SJSA1 (cell line): Measurements from ENCODE around the gene ABHD2. TPM values are rescaled to one million over a fixed set of nuclear protein-coding genes. Genes with fewer than 3 reads are reported as not detected.
"Not testable (repeated sequence)": the region's sequence is repeated elsewhere in the genome, so short reads cannot be mapped to it uniquely, and the experiment has no call there.

ENCODE experiments used
- DNase-seq, 2 experiments: peaks; one replicate each; pipeline ENCODE4 v3.0.0-alpha.2; 2015 to 2020; ENCODE audit warnings: low spot score in 2 of 2, low read depth in 1 of 2
- H3K27ac ChIP-seq: fragments of 250-450 bp; sonication (Bioruptor Pico); 2 replicates; pipeline ENCODE4 v1.5.1; 2020; ENCODE audit warnings: mild to moderate bottlenecking, moderate library complexity
- H3K27me3 ChIP-seq: fragments of 250-450 bp; sonication (Bioruptor Pico); replicated peaks from 2 replicates; pipeline ENCODE4 v1.5.1; 2020; ENCODE audit warnings: mild to moderate bottlenecking, moderate library complexity
- H3K36me3 ChIP-seq: fragments of 250-450 bp; sonication (Bioruptor Pico); 2 replicates; pipeline ENCODE4 v1.5.1; 2020; ENCODE audit warnings: mild to moderate bottlenecking
- H3K4me1 ChIP-seq: fragments of 250-450 bp; sonication (Bioruptor Pico); replicated peaks from 2 replicates; pipeline ENCODE4 v1.6.1; 2021; ENCODE audit warnings: mild to moderate bottlenecking
- H3K4me3 ChIP-seq: fragments of 250-450 bp; sonication (Bioruptor Pico); 2 replicates; pipeline ENCODE4 v1.5.1; 2020; ENCODE audit warnings: mild to moderate bottlenecking
- H3K9me3 ChIP-seq: fragments of 250-450 bp; sonication (Bioruptor Pico); replicated peaks from 2 replicates; pipeline ENCODE4 v1.5.1; 2020; ENCODE audit warnings: mild to moderate bottlenecking
- total RNA-seq: library from RNA; depleted of rRNA; stranded (reverse); fragments of >200 nt; shearing (Covaris generic); gene quantifications from 2 replicates; pipeline ENCODE4 v1.2.3, GENCODE V29; 2014

Gene ABHD2
- total RNA-seq, 1 experiment from 2014 or later = 32.6 TPM

- H3K9me3 ChIP-seq = no peaks in the 10 kb centered on the region
- no peak overlapping the region for H3K27ac ChIP-seq
- no peaks in the 10 kb centered on the region for H3K27me3 ChIP-seq
- H3K4me1 ChIP-seq = no peaks in the 10 kb centered on the region; the same call in 1 of the 2 replicates
- DNase-seq = no peak
- H3K4me3 ChIP-seq = no peak overlapping the region
- peaks cover 42% of the 10 kb centered on the region for H3K36me3 ChIP-seq
These were observed 37.0 kb downstream of the ABHD2 start for GRCh38 chr15:89125088-89125826.

GRCh38 chr15:89126009-89126408 lies 37.8 kb downstream of the ABHD2 start:
- Histone ChIP-seq H3K27ac (no peak overlapping the region), H3K36me3 (peaks cover 35% of the 10 kb centered on the region), H3K4me3 (no peak overlapping the region), H3K27me3 (no peaks in the 10 kb centered on the region), H3K9me3 (no peaks in the 10 kb centered on the region), H3K4me1 (no peaks in the 10 kb centered on the region; the same call in 1 of the 2 replicates)
- DNase-seq = no peak

GRCh38 chr15:89127054-89127702 lies 38.9 kb downstream of the ABHD2 start:
- no peaks in the 10 kb centered on the region for H3K9me3 ChIP-seq
- peaks cover 35% of the 10 kb centered on the region for H3K36me3 ChIP-seq
- H3K4me1 ChIP-seq = no peaks in the 10 kb centered on the region; the same call in 1 of the 2 replicates
- DNase-seq = no peak
- no peak overlapping the region for H3K4me3 ChIP-seq
- H3K27me3 ChIP-seq = no peaks in the 10 kb centered on the region
- H3K27ac ChIP-seq = no peak overlapping the region

GRCh38 chr15:89128320-89129122 lies 40.3 kb downstream of the ABHD2 start:
- H3K9me3 ChIP-seq = no peaks in the 10 kb centered on the region
- H3K27ac ChIP-seq = no peak overlapping the region
- DNase-seq = no peak
- no peaks in the 10 kb centered on the region for H3K4me1 ChIP-seq
- H3K27me3 ChIP-seq = no peaks in the 10 kb centered on the region
- no peak overlapping the region for H3K4me3 ChIP-seq
- peaks cover 29% of the 10 kb centered on the region for H3K36me3 ChIP-seq

GRCh38 chr15:89129123-89129815 lies 41.0 kb downstream of the ABHD2 start:
- H3K4me1 ChIP-seq = no peaks in the 10 kb centered on the region
- no peaks in the 10 kb centered on the region for H3K27me3 ChIP-seq
- no peak overlapping the region for H3K27ac ChIP-seq
- H3K36me3 ChIP-seq = peaks cover 28% of the 10 kb centered on the region
- peak; percentile 41 to 51 for DNase-seq
- no peak overlapping the region for H3K4me3 ChIP-seq
- no peaks in the 10 kb centered on the region for H3K9me3 ChIP-seq

GRCh38 chr15:89129816-89130134 lies 41.5 kb downstream of the ABHD2 start:
- no peaks in the 10 kb centered on the region for H3K27me3 ChIP-seq
- no peak overlapping the region for H3K27ac ChIP-seq
- no peaks in the 10 kb centered on the region for H3K4me1 ChIP-seq
- H3K9me3 ChIP-seq = no peaks in the 10 kb centered on the region
- H3K36me3 ChIP-seq = peaks cover 23% of the 10 kb centered on the region
- DNase-seq = no peak
- H3K4me3 ChIP-seq = no peak overlapping the region

- Histone ChIP-seq H3K27ac (no peak overlapping the region), H3K36me3 (peaks cover 23% of the 10 kb centered on the region), H3K4me3 (no peak overlapping the region), H3K27me3 (no peaks in the 10 kb centered on the region), H3K4me1 (no peaks in the 10 kb centered on the region), H3K9me3 (no peaks in the 10 kb centered on the region)
- DNase-seq = no peak
These were observed 41.9 kb downstream of the ABHD2 start for GRCh38 chr15:89130201-89130600.

GRCh38 chr15:89131731-89132130 lies 43.5 kb downstream of the ABHD2 start:
- no peaks in the 10 kb centered on the region for H3K9me3 ChIP-seq
- no peak overlapping the region for H3K27ac ChIP-seq
- H3K27me3 ChIP-seq = no peaks in the 10 kb centered on the region
- no peaks in the 10 kb centered on the region for H3K4me1 ChIP-seq
- H3K4me3 ChIP-seq = no peak overlapping the region
- DNase-seq = no peak
- H3K36me3 ChIP-seq = peaks cover 14% of the 10 kb centered on the region

GRCh38 chr15:89132611-89133507 lies 44.6 kb downstream of the ABHD2 start:
- Histone ChIP-seq H3K4me3 (no peak overlapping the region), H3K27me3 (no peaks in the 10 kb centered on the region), H3K9me3 (no peaks in the 10 kb centered on the region), H3K27ac (no peak overlapping the region), H3K36me3 (peaks cover 6% of the 10 kb centered on the region; the same call in 1 of the 2 replicates), H3K4me1 (peaks cover 5% of the 10 kb centered on the region; the same call in 1 of the 2 replicates)
- DNase-seq = no peak

- H3K4me3 ChIP-seq, H3K9me3 ChIP-seq, DNase-seq: not testable (repeated sequence)
These were observed 47.3 kb downstream of the ABHD2 start for GRCh38 chr15:89135387-89136077.

GRCh38 chr15:89136078-89136806 lies 48.0 kb downstream of the ABHD2 start:
- H3K36me3 ChIP-seq = no peaks in the 10 kb centered on the region; the same call in 1 of the 2 replicates
- H3K4me3 ChIP-seq = no peak overlapping the region
- H3K4me1 ChIP-seq = peaks cover 37% of the 10 kb centered on the region
- H3K27ac ChIP-seq = no peak overlapping the region
- DNase-seq = no peak
- no peaks in the 10 kb centered on the region for H3K9me3 ChIP-seq
- H3K27me3 ChIP-seq = no peaks in the 10 kb centered on the region

More at GRCh38 chr15:89135387-89136077, 47.3 kb downstream of the ABHD2 start:
- not testable (repeated sequence) for H3K27ac ChIP-seq, H3K36me3 ChIP-seq, H3K27me3 ChIP-seq
- peaks cover 31% of the 10 kb centered on the region for H3K4me1 ChIP-seq
